HCT116 (cell line): ENCODE results near the gene TLCD3B.

Source experiments
- CTCF ChIP-seq, 3 experiments: fragments of 200-600 bp in 1 of 3; sonication (generic) in 1 of 3; IDR thresholded peaks in 2 of 3; conservative IDR thresholded peaks in 1 of 3; 2 replicates each; pipeline ENCODE4 v1.5.1; 2012 to 2017; ENCODE audit warnings: low read depth in 2 of 3, low read length in 2 of 3, antibody characterized with exemption in 1 of 3, borderline replicate concordance in 1 of 3, control low read depth in 1 of 3, mild to moderate bottlenecking in 1 of 3, mixed read lengths in 1 of 3, mixed run types in 1 of 3, moderate library complexity in 1 of 3; ENCODE audit not compliant: insufficient read depth in 1 of 3
- EZH2 ChIP-seq: fragments of 200-600 bp; sonication (generic); IDR thresholded peaks from 2 replicates; pipeline ENCODE4 v1.6.1; 2017; ENCODE audit warnings: antibody characterized with exemption, mixed run types
- EZH2phosphoT487 ChIP-seq: fragments of 200-600 bp; IDR thresholded peaks from 2 replicates; pipeline ENCODE4 v1.6.1; 2018; ENCODE audit warnings: antibody characterized with exemption, borderline replicate concordance
- POLR2A ChIP-seq: IDR thresholded peaks from 2 replicates; pipeline ENCODE4 v1.7.0; 2011; ENCODE audit warnings: borderline replicate concordance; ENCODE audit not compliant: insufficient read depth, insufficient read length; ENCODE audit errors: extremely low read depth
- POLR2AphosphoS5 ChIP-seq: IDR thresholded peaks from 2 replicates; pipeline ENCODE4 v1.6.1; 2011; ENCODE audit warnings: mild to moderate bottlenecking, low read depth, low read length, moderate library complexity
- RAD21 ChIP-seq: IDR thresholded peaks from 2 replicates; pipeline ENCODE4 v1.6.1; 2012; ENCODE audit warnings: low read depth, mild to moderate bottlenecking
- REST ChIP-seq: IDR thresholded peaks from 2 replicates; pipeline ENCODE4 v1.6.1; 2012; ENCODE audit warnings: low read depth
- SIN3A ChIP-seq: IDR thresholded peaks from 2 replicates; pipeline ENCODE4 v1.6.1; 2012; ENCODE audit warnings: low read depth
- TCF7L2 ChIP-seq: IDR thresholded peaks from 2 replicates; pipeline ENCODE4 v1.7.0; 2011; ENCODE audit warnings: borderline replicate concordance, inconsistent platforms; ENCODE audit not compliant: insufficient read depth, insufficient read length; ENCODE audit errors: extremely low read depth
- ZNF274 ChIP-seq: fragments of 200-500 bp; sonication (Bioruptor generic); IDR thresholded peaks from 2 replicates; pipeline ENCODE4 v1.6.1; 2014; ENCODE audit warnings: mild to moderate bottlenecking, low read depth, low read length, inconsistent platforms

GRCh38 chr16:30063893-30064728 is 33.0 kb upstream of the TLCD3B start:
- TF ChIP-seq REST = no peak
- peak in 2 of 3 experiments; percentile 17 to 33; a peak in 2 of 6 replicates for TF ChIP-seq CTCF (IDR thresholded peaks at IDR 0.05 in 2 of 3, conservative IDR thresholded peaks at IDR 0.05 in 1 of 3; ENCODE audit: borderline replicate concordance in 1 of 3, insufficient read depth in 1 of 3, low read depth in 2 of 3, low read length in 2 of 3)
- TF ChIP-seq RAD21 = no peak
- TF ChIP-seq EZH2phosphoT487 = no peak
- peak; percentile 71 for TF ChIP-seq TCF7L2
- TF ChIP-seq EZH2 = no peak
- TF ChIP-seq POLR2A = no peak
- TF ChIP-seq SIN3A = no peak
- no peak for TF ChIP-seq ZNF274
- peak; percentile 71 for TF ChIP-seq POLR2AphosphoS5
